Measurements from ENCODE around the gene ZRANB3. TPM values are rescaled to one million over a fixed set of nuclear protein-coding genes. Genes with fewer than 3 reads are reported as not detected.

The ZRANB3 gene
- total RNA-seq, 1 donor from 2014 or later = 11.0 TPM

DNA sequence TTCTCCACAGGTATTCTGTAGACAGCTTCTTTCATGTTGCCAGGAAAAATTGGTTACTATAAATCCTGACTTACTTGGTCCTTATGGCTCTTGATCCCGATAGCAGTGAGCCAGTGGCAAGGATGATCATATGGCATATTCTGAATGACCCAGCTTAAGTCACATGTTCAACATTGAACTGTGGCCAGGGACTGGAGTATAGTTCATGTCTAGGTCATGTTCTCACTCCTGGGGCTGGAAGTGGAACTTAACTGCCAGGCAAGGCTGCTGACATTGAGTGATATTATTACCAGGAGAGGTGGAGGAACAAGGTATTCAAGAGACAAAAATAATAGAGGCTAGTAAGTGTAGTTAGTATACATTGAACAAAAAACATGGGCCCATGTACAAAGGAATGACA lies 26.5 kb upstream of the ZRANB3 start:
- TF ChIP-seq, protein P1, sequence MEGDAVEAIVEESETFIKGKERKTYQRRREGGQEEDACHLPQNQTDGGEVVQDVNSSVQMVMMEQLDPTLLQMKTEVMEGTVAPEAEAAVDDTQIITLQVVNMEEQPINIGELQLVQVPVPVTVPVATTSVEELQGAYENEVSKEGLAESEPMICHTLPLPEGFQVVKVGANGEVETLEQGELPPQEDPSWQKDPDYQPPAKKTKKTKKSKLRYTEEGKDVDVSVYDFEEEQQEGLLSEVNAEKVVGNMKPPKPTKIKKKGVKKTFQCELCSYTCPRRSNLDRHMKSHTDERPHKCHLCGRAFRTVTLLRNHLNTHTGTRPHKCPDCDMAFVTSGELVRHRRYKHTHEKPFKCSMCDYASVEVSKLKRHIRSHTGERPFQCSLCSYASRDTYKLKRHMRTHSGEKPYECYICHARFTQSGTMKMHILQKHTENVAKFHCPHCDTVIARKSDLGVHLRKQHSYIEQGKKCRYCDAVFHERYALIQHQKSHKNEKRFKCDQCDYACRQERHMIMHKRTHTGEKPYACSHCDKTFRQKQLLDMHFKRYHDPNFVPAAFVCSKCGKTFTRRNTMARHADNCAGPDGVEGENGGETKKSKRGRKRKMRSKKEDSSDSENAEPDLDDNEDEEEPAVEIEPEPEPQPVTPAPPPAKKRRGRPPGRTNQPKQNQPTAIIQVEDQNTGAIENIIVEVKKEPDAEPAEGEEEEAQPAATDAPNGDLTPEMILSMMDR (IDR thresholded peaks at IDR 0.05) = no peak
- peaks cover 5% of the 10 kb centered on the region for H3K9me3 Mint-ChIP-seq (ENCODE audit: unreplicated experiment)
- H3K36me3 Mint-ChIP-seq (ENCODE audit: unreplicated experiment) = peaks cover 4% of the 10 kb centered on the region
- no peak overlapping the region for H3K27ac Mint-ChIP-seq (ENCODE audit: unreplicated experiment)
- no peak overlapping the region for H3K4me3 Mint-ChIP-seq (ENCODE audit: unreplicated experiment)
- DNase-seq (ENCODE audit: extremely low spot score, unreplicated experiment) = no peak
- H3K4me1 Mint-ChIP-seq (ENCODE audit: unreplicated experiment) = peaks cover 7% of the 10 kb centered on the region
- H3K27me3 Mint-ChIP-seq (ENCODE audit: unreplicated experiment) = no peaks in the 10 kb centered on the region

DNA sequence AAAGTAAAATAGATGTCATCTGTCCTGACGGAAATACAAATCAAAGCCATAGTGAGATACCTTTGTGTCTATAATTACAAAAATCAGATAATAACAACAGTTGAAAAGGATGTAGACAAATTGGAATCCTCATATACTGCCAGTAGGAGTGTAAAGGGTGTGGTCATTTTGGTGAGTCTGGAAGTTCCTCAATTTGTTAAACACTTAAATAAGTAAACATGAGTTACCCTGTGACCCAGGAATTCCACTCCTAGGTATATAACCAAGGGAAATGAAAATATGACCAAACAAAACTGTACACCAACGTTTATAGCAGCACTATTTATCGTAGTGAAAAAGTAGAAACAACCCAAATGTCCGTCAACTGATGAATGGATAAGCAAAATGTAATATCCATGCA lies 24.3 kb upstream of the ZRANB3 start:
- H3K27ac Mint-ChIP-seq (ENCODE audit: unreplicated experiment) = no peak overlapping the region
- H3K9me3 Mint-ChIP-seq (ENCODE audit: unreplicated experiment) = peaks cover 5% of the 10 kb centered on the region
- H3K36me3 Mint-ChIP-seq (ENCODE audit: unreplicated experiment) = peaks cover 4% of the 10 kb centered on the region
- TF ChIP-seq, protein P1 (IDR thresholded peaks at IDR 0.05) = no peak
- H3K4me3 Mint-ChIP-seq (ENCODE audit: unreplicated experiment) = no peak overlapping the region
- DNase-seq (ENCODE audit: extremely low spot score, unreplicated experiment) = no peak
- peaks cover 7% of the 10 kb centered on the region for H3K4me1 Mint-ChIP-seq (ENCODE audit: unreplicated experiment)
- no peaks in the 10 kb centered on the region for H3K27me3 Mint-ChIP-seq (ENCODE audit: unreplicated experiment)

DNA sequence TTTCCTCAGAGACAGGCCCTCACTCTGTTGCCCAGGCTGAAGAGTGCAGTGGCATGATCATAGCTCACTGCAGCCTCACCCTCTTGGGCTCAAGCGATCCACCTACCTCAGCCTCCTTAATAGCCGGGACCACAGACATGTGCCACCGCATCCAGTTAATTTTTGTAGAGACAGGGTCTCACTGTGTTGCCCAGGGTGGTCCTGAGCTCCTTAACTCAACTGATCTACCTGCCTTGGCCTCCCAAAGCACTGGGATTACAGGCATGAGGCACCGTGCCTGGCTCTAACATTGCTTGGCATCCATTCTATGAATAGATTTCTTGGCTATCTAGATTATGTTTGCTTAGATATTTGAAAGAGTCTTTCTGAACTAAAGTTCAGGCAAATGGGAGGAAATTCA lies 21.9 kb upstream of the ZRANB3 start:
- H3K27ac Mint-ChIP-seq (ENCODE audit: unreplicated experiment) = no peak overlapping the region
- H3K27me3 Mint-ChIP-seq (ENCODE audit: unreplicated experiment) = no peaks in the 10 kb centered on the region
- TF ChIP-seq, protein P1 (IDR thresholded peaks at IDR 0.05) = no peak
- peaks cover 2% of the 10 kb centered on the region for H3K4me1 Mint-ChIP-seq (ENCODE audit: unreplicated experiment)
- DNase-seq (ENCODE audit: extremely low spot score, unreplicated experiment) = no peak
- H3K9me3 Mint-ChIP-seq (ENCODE audit: unreplicated experiment) = peaks cover 5% of the 10 kb centered on the region
- peaks cover 4% of the 10 kb centered on the region for H3K36me3 Mint-ChIP-seq (ENCODE audit: unreplicated experiment)
- no peak overlapping the region for H3K4me3 Mint-ChIP-seq (ENCODE audit: unreplicated experiment)

DNA sequence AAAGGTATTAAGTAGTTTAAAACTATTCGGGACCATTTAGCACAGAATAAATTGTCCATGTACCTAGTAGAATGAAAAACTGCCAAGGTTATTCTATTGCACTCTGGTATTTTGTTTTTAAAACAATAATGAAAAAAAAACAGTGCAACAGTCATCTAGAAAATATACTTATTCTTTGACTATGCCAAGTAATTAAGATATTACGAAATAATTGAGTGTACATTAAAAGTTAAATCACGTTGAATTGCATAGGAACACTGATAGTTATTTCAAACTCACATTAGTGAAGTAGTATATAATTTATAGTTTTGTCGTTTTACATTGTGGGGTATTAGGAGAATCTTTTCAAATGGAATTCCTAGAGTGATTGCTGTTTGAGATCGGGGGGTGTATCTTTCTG lies 20.3 kb upstream of the ZRANB3 start:
- Mint-ChIP-seq H3K9me3 (ENCODE audit: unreplicated experiment) (peaks cover 5% of the 10 kb centered on the region), H3K4me1 (ENCODE audit: unreplicated experiment) (no peaks in the 10 kb centered on the region), H3K27me3 (ENCODE audit: unreplicated experiment) (no peaks in the 10 kb centered on the region), H3K36me3 (ENCODE audit: unreplicated experiment) (peaks cover 4% of the 10 kb centered on the region), H3K4me3 (ENCODE audit: unreplicated experiment) (no peak overlapping the region), H3K27ac (ENCODE audit: unreplicated experiment) (no peak overlapping the region)
- TF ChIP-seq, protein P1 (IDR thresholded peaks at IDR 0.05) = no peak
- no peak for DNase-seq (ENCODE audit: extremely low spot score, unreplicated experiment)

GRCh38 chr2:135547311-135547710 lies 16.3 kb upstream of the ZRANB3 start:
- Mint-ChIP-seq H3K4me1 (ENCODE audit: unreplicated experiment) (no peaks in the 10 kb centered on the region), H3K27me3 (ENCODE audit: unreplicated experiment) (no peaks in the 10 kb centered on the region), H3K27ac (ENCODE audit: unreplicated experiment) (no peak overlapping the region), H3K9me3 (ENCODE audit: unreplicated experiment) (no peaks in the 10 kb centered on the region), H3K4me3 (ENCODE audit: unreplicated experiment) (no peak overlapping the region), H3K36me3 (ENCODE audit: unreplicated experiment) (no peaks in the 10 kb centered on the region)
- no peak for DNase-seq (ENCODE audit: extremely low spot score, unreplicated experiment)
- TF ChIP-seq, protein P1 (IDR thresholded peaks at IDR 0.05) = no peak
